GM18498 (cell line): Measurements from ENCODE around the gene SUCLG2.

Experiments
- ATAC-seq: cut with Tn5 transposase; IDR thresholded peaks from one replicate; pipeline ENCODE4 v1.9.1; 2021; ENCODE audit warnings: mild to moderate bottlenecking, moderate library complexity; ENCODE audit not compliant: unreplicated experiment

Gene SUCLG2

DNA sequence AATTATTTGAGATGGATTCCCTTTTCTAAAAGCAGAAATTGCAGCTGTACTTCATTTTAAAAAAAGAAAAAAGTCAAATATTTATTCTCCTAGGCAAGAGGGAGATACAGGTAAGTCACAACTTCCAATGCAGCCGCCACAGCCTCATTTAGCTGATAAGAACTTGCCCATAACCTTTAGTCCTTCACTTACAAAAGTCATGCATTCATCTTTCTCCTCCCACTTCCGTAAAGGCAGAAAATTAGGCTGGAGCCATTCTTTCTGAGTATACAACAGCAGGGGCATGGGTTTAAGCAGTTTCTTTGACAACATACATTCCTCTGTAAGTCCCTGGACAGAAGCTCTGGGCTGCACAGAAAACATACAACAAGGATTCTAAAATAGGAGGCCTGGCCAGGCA is 4.3 kb downstream of the SUCLG2 start:
- no peak for ATAC-seq

DNA sequence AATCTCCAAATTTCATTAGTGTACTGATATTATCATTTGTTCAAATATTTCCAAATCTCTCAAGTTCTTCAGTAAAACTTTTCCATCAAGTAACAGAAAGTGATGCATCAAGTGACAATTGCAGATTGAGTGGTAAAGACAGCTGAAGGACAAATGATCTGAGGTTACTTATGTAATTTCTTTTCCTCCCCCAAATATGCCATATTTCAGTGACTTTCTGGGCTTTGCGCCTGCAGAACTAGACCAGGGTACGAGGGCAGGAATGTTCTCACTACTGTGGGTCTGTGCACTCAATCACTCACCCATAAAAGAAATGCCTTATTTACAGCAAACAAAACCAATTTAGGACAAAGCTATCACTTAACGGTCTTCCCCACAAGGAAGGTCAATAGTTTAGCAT is 4.7 kb downstream of the SUCLG2 start:
- no peak for ATAC-seq

GRCh38 chr3:67648701-67649100 is 5.7 kb downstream of the SUCLG2 start:
- ATAC-seq: no peak

- ATAC-seq: no peak
Measured at GRCh38 chr3:67648229-67648628, 6.2 kb downstream of the SUCLG2 start.

DNA sequence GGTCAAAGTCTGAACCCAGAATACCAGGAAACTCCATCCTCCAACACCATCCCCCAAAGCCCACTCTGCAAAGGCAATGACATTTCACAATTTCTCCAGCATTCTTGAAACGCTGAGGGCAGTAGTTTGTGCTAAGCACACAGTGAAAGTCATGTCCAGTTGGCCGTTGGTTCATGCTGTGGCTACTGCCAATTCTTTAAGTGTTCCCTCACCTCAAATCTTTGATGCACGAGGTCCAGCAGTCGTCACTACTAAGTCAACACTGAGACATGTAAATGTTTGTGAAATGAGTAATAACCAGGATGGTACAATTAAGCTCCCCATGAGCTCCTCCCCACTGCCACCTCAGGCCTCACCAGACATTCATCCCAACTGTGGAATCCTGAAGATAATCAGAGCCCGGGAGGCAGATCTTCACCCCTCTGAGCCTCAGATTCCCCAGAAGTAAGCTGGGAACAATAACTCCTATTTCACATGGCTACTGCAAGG is 7.0 kb downstream of the SUCLG2 start:
- no peak for ATAC-seq

DNA sequence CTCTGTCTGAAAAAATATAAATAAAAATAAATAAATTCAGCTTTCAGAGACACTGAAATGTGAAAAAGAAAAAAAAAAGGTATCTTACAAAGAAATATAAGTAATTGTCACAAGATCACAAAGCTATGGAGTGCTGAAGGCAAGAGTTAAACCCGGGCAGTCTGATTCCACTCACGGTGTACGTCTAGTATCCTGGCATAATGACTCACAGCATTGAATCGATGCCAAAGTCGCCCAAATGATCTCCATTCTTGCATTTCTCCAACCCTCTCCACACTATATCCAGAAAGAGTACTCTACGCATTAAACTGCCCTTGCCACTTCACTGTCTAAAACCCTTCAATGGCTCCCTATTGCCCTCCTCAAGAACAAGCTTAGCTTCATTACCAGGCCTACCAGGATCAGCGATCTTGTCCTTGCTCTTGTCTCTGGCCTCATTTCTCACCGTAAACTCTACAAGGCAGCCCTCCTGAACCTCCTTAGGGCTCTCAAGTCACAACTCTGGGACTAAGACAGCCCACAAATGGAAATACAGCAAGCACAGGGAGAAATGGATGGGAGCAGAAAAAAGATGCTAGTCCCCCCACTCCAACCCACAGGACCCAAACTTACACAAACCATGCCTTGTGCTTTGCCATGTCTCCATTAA is 7.7 kb downstream of the SUCLG2 start:
- ATAC-seq: no peak

DNA sequence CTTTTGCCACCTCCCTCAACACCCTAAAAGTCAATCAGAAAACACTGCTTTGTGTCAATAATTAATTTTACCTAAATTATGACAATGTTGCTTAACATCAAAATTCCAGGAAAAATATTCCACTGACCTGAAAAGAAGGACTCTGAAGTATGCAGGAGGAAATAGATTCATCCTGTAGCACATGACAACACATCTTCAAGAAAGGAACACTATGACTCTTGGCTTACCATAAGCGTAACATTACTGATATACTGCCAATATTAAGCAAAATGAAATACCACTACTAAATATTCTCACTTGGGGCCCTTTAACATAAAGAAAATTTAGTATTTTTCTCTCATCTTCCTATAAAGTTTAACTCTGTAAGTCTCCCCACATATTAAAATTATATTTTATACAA is 9.6 kb downstream of the SUCLG2 start:
- no peak for ATAC-seq

GRCh38 chr3:67642734-67643133 is 11.7 kb downstream of the SUCLG2 start:
- no peak for ATAC-seq

DNA sequence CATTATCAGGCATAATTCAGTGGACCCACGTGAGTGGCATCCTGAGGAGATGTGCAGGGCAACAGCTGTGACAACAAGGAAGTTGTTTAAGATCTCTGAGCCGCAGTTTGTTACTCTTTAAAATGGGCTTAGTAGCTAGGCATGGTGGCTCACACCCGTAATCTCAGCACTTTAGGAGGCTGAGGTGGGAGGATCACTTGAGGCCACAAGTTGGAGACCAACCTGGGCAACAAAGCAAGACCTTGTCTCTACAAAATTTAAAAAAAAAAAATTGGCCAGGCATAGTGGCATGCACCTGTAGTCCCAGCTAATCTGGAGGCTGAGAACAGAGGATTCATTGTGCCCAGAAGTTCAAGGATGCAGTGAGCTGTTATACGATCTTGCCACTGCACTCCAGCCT is 12.2 kb downstream of the SUCLG2 start:
- no peak for ATAC-seq

- ATAC-seq: no peak
Measured at GRCh38 chr3:67641451-67641850, 13.0 kb downstream of the SUCLG2 start.

- no peak for ATAC-seq
Measured at GRCh38 chr3:67640023-67640660, 14.3 kb downstream of the SUCLG2 start.

DNA sequence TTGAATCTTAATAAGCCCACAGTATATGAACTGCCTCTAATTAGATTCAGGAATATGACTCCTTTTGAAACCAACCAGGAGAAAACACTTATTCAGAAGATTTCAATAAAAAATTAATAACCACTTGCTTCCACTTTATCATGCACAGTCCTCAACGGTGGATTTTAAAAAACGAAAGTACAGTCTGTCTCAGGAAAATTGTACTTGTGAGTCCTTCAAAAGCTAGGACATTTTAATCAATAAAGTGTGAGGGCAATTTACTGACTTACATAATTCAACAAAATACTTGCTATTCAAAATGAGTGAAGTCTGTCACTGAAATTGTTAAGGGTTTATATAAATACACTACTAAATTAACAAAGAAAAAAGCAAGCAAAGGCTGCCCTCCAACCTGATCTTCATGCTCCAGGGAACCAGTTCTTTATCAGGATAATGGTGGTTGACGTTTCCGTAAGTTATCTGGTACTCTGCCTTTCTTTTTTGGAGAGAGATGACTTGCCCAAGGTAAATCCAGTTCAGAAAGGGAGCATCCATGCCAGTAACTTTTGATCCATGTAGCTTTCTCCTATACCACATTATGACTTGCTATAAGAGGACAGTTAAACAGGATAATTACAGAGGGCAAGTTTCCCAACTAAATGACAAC is 17.0 kb downstream of the SUCLG2 start:
- no peak for ATAC-seq

- ATAC-seq: no peak
Measured at GRCh38 chr3:67635806-67636205, 18.6 kb downstream of the SUCLG2 start.

GRCh38 chr3:67635257-67635656 is 19.2 kb downstream of the SUCLG2 start:
- no peak for ATAC-seq

GRCh38 chr3:67630666-67631362 is 23.6 kb downstream of the SUCLG2 start:
- no peak for ATAC-seq

GRCh38 chr3:67624687-67625086 is 29.7 kb downstream of the SUCLG2 start:
- ATAC-seq: no peak

DNA sequence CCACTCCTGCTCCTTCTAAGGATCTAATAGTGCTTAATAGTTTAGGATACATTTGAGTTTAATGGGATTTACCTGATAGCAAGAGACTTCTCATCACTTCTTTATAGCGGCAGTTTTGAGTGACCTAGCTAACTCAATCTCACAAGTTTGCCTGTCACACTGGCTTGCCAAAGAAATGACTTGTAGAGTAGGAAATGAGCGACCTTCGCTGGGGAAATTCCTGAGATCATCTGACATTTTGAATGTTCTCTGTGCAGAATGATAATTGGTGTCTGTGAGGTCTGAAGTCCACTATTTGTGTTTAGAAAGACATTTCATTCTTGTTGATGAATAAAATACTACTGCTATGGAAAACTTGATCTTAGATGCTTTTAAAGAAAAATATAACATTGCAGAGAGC is 30.3 kb downstream of the SUCLG2 start:
- no peak for ATAC-seq

DNA sequence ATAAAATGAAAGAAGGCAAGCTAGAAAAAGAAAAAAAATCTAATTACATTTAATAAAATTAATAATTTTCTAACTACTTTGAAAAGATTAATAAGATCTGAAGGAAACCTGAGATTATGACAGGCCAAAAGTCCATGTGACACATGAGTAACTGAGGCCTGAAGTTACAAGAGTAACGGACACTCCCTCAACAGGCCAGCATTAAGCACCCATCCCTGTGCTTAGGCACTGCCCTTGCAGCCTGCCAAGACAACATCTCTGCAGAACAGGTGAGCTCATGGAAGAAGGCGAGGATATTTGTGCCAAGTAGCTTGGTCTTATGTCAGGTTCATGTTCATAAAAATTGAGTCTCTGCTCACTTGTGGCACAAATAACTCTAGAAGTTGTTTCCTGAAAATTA is 31.8 kb downstream of the SUCLG2 start:
- ATAC-seq: no peak

- no peak for ATAC-seq
Measured at GRCh38 chr3:67620869-67621268, 33.5 kb downstream of the SUCLG2 start.

DNA sequence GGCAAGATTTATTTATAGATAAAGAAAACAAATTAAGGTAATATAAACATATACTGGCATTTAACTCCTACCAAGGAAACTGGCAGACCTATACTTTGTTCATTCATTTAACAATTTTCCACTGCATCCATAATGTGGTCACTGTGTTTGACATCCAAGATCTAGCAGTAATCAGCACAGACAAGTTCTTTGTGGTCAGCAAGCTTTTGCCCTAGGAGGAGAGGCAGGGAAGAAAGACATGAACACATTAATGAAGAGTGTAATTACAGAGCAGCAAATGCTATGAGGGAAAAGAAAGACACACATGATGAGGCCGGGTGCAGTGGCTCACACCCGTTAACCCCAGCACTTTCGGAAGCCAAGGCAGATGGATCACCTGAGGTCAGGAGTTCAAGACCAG is 34.4 kb downstream of the SUCLG2 start:
- no peak for ATAC-seq

DNA sequence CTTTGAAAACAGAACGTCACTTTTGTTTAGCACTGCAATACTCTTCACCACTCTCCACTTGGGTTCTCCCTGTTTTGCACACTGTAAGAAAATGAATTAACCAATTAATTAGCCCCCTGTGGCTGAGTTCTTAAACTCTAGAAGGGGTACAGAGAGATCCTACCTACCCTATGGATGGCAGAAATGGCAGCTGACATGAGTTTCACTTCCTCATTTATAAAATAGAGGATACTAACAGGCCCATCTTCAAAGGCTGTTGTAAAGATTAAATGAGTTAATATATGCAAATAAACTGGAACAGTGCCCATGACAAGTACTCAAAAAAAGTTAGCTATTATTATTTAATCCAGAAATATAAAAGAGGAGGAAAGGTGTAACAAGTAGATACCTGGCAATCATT is 36.9 kb downstream of the SUCLG2 start:
- peak; percentile 75 for ATAC-seq

- no peak for ATAC-seq
Measured at GRCh38 chr3:67616046-67616445, 38.4 kb downstream of the SUCLG2 start.
